Measurements from ENCODE around the gene ARID3A.

Gene ARID3A

GRCh38 chr19:963486-963951 lies 37.7 kb downstream of the ARID3A start:
- no peak for DNase-seq

DNA sequence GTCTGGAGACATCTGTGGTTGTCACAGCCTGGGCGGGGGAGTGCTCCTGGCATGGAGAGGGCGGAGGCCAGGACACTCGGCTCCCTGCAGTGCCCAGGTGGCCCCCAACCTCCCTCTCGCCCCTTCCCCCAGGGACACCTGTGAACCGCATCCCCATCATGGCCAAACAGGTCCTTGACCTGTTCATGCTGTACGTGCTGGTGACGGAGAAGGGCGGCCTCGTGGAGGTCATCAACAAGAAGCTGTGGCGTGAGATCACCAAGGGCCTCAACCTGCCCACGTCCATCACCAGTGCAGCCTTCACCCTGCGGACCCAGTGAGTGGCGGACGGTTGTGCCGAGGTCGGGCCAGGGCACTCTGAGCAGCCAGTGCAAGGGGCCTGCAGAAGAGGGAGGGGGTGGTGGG lies 38.3 kb downstream of the ARID3A start:
- no peak for DNase-seq

DNA sequence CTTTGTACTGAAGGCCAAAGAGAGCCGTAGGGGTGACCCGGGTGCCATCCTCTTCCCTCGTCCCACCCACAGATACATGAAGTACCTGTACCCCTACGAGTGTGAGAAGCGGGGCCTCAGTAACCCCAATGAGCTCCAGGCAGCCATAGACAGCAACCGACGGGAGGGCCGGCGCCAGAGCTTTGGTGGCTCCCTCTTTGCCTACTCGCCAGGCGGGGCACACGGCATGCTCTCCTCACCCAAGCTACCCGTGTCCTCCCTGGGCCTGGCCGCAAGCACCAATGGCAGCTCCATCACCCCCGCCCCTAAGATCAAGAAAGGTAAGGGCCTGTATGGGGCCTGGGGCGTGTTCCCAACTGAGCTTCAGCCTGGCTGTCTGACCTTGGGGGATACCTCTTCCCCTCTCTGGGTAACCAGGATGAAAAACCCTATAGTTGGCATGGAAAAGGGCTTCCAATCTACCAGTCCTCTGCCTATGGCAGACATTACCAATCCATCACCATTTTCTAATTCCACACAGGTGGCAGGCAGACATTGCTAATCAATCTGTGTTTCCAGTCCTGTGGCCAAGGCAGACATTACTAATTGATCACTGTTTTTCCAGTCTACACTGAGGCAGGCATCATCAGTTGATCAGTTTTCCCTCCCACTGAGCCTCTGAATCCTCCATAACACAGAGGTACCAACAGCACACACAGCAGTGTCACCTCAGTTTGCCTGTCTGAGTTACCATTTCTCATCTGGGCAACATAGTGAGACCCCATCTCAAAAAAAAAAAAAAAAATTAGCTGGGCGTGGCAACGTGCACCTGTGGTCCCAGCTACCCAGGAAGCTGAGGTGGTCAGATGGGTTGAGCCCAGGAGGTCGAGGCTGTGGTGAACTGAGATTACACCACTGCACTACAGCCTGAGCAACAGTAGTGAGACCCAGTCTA lies 39.2 kb downstream of the ARID3A start:
- DNase-seq, result no peak

DNA sequence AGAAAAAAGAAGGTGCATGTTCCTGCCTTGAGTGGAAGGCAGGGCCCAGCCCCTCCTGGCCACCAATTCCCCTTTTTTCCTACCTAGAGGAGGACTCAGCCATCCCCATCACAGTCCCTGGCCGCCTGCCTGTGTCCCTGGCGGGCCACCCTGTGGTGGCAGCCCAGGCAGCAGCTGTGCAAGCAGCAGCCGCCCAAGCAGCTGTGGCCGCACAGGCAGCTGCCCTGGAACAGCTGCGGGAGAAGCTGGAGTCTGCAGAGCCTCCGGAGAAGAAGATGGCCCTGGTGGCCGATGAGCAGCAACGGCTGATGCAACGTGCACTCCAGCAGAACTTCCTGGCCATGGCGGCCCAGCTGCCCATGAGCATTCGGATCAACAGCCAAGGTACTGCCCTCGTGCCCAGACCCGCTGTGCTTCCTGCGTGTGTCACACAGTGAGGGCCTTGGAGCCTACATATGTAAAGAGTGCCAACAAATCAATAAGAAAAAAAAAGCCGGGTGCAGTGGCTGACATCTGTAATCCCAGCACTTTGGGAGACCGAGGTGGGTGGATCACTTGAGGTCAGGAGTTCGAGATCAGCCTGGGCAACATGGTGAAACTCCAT lies 40.8 kb downstream of the ARID3A start:
- no peak for DNase-seq

GRCh38 chr19:970695-971094 lies 44.9 kb downstream of the ARID3A start:
- DNase-seq, result no peak

GRCh38 chr19:971795-972194 lies 46.0 kb downstream of the ARID3A start:
- DNase-seq, result no peak

DNA sequence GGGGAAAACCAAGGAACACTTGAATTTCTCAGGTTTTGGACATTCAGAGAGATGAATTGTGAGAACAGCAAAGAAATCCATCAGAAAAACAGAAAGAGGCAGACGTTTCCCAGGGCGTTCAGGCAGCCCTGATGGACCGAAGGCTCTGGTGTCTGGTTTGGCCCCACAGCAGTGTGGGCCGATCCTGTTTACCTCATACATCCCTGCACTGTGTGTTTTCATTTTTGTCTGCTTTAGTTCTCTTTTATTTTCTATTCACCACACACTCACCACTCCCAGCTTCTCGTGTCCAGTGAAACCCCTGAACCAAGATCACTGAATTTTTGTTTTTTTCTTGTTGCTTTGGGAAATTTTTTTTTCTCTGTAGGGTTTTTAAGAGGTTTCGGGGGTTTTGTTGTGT lies 46.4 kb downstream of the ARID3A start:
- DNase-seq, result no peak

GRCh38 chr19:973726-974563 lies 48.1 kb downstream of the ARID3A start:
- no peak for DNase-seq

DNA sequence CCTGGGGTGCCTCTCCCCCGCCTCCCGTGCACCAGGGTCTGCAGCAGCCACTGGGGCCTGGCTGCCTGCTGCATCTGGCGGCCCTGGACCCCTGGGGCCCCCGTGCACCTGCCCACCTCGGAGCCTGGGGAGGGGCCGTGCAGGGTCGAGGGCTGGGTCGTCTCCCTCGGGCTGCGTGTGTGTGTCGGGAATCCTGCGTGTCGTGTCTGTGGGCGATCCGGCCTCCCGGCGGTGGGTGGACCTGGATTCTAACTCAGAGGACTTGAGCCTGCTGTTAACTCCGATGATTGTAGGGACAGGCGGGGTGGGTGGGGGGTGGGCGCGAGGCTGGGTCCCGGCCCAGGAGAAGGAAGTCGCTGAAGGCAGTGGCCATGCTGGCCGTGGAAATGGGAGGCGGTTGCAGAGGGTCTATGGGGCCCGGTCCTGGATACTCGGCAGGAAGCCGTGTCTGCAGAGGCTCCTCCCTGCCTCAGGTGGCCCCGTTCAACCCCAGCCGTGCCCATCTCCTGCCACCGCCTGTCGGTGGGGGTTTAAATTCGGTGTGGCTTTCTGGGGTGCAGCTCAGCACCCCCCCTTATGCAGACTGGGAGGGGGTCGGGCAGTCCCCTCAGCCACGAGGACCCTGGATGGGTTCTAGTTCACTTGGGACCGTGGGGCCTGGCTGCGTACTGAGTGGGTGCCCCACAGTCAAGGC lies 48.9 kb downstream of the ARID3A start:
- no peak for DNase-seq

DNA sequence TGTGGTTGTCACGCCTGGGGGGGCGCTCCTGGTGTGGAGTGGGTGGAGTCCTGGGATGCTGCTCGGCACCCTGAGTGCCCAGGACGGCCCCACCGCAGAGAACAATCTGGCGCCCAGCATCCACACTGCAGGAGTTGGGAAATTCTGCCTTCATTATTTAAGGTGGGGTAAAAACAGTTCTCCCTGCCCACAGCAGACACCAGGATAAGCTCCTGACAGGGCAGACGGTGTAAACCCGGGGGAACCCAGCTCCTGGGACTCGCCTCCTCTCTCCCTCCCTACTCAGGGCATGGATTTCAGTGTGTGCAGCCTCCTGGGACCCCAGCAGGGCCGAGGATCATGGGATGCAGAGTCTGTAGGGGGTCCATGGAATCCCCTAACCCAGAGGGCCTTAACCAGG lies 50.6 kb downstream of the ARID3A start:
- no peak for DNase-seq

GRCh38 chr19:977058-977464 lies 51.2 kb downstream of the ARID3A start:
- DNase-seq, result no peak

- no peak for DNase-seq
These were observed 53.5 kb downstream of the ARID3A start for GRCh38 chr19:979318-979741.

DNA sequence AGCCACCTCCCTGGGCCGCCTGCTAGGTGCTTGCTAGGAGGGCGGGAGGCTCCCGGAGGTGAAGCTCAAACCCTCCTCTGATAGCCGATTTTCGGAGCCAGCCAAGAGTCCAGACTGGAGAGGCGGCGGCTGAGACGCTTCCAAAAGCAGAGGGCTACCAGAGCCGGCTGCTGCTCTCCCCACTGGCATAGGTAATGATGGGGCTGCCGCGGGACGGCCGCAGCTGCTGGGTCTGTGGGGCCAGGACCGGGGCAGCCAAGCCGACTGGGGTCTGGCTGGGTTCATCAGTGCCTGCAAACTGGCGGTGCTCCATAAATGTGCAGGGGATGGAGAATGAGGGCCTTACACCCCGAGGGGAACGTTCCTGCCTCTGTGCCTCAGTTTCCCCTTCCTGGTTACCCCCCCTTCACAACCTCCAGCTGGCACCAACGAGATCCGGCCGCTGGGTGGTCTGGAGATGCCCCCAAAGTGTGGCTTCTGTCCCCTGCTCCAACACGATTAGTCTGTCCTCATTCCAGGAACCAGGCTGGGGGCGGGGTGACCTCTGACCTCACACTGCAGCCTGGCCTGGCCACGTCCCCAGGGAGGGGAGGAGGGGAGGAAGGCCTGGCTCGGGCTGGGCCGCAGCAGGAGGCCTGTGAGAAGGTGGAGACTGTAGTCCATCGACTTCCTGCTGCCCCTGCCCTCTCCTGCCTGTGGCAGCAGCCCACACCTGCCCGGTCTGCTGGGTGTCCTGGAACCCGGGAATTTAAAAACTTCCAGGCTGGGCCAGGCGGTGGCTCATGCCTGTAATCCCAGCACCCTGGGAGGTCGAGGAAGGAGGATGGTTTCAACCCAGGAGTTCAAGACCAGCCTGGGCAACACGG lies 54.5 kb downstream of the ARID3A start:
- no peak for DNase-seq

- DNase-seq, result peak; percentile 22 to 50
These were observed 56.8 kb downstream of the ARID3A start for GRCh38 chr19:982567-983170.

GRCh38 chr19:984165-984967 lies 58.5 kb downstream of the ARID3A start, which contains the start of gene WDR18:
TSS of gene WDR18 (plus strand) at chr19:984345. CDS start at chr19:984354, 9 bp downstream.
- DNase-seq, result peak; percentile 87 to 93

- DNase-seq, result no peak
These were observed 60.2 kb downstream of the ARID3A start for GRCh38 chr19:986083-986482.

DNA sequence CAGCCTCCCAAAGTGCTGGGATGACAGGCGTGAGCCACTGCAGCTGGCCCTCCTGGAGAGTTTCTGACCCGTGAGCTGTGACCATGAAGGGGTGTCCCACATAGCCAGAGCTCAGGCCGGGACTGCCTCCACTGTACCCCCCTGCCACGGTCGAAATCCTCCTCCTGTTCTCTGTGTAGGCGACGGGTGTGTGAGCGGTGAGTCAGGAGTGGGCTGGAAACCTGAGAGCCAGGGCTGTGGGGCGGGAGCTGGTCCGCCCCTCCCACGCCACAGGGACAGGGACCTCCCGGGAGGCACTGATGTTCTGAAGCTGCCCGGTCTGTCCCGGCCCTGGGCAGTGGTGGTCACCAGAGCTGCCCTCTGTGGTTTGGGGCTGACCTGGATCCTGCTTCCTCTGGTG lies 62.2 kb downstream of the ARID3A start:
- DNase-seq, result no peak

GRCh38 chr19:988510-988909 lies 62.7 kb downstream of the ARID3A start:
- DNase-seq, result no peak

- DNase-seq, result no peak
These were observed 63.7 kb downstream of the ARID3A start for GRCh38 chr19:989381-990081.
